GM12864 (cell line): ENCODE measurements around the gene LTBP2.

Source experiments
- DNase-seq: peaks from one replicate; pipeline ENCODE4 v3.0.0-alpha.2; 2011; ENCODE audit warnings: low read depth
- H3K4me3 ChIP-seq: 2 replicates; pipeline ENCODE4 v1.5.1; 2011; ENCODE audit warnings: mild to moderate bottlenecking, low read depth, low read length, control low read depth
- TF ChIP-seq, protein P1 (sequence below): IDR thresholded peaks from 2 replicates; pipeline ENCODE4 v1.5.1; 2011; ENCODE audit warnings: low read depth, mild to moderate bottlenecking, moderate library complexity, low read length, control low read depth, inconsistent platforms; ENCODE audit errors: missing control alignments

The LTBP2 gene

DNA sequence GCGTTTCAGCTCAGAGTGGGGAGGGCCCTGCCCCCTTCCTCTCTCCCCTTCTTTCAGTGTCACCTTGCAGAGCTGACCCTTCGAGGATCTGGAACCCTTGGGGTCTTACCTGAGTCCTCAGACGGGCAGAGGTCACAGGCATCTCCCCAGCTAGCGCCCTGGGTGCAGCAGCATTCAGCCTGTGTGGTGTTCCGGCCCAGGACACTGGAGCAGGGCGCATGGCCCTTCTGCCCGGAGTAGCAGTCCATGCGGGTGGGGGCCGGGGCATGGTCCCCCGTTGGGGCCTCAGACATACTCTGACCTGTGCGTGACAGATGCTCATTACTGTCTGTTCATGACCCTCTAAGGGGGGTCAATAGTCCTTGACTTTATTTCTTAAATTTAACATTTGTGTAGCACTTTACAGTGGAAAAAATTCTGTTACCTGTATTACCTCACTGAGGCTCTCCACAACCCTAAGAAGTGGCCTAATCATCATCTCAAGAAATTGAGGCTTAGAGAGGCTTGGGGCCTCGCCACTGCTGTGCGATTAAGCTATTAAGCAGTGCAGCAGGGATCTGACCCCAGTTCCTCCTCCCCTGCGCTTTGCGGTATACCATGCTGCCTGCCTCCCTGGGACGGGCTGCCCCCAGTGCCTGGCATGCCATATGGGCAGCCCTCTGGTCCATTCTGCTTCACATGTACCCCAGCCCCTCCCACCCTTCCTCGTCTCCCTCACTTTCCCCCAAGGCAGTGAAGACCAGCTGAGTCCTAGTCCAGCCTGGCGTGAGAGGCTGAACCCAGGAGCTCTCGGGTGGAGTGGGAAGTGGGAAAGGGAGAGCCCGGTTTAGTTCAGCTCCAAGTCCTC is 106.9 kb downstream of the LTBP2 start:
- H3K4me3 ChIP-seq = no peak overlapping the region
- DNase-seq = no peak
- TF ChIP-seq, protein P1, sequence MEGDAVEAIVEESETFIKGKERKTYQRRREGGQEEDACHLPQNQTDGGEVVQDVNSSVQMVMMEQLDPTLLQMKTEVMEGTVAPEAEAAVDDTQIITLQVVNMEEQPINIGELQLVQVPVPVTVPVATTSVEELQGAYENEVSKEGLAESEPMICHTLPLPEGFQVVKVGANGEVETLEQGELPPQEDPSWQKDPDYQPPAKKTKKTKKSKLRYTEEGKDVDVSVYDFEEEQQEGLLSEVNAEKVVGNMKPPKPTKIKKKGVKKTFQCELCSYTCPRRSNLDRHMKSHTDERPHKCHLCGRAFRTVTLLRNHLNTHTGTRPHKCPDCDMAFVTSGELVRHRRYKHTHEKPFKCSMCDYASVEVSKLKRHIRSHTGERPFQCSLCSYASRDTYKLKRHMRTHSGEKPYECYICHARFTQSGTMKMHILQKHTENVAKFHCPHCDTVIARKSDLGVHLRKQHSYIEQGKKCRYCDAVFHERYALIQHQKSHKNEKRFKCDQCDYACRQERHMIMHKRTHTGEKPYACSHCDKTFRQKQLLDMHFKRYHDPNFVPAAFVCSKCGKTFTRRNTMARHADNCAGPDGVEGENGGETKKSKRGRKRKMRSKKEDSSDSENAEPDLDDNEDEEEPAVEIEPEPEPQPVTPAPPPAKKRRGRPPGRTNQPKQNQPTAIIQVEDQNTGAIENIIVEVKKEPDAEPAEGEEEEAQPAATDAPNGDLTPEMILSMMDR = no peak

DNA sequence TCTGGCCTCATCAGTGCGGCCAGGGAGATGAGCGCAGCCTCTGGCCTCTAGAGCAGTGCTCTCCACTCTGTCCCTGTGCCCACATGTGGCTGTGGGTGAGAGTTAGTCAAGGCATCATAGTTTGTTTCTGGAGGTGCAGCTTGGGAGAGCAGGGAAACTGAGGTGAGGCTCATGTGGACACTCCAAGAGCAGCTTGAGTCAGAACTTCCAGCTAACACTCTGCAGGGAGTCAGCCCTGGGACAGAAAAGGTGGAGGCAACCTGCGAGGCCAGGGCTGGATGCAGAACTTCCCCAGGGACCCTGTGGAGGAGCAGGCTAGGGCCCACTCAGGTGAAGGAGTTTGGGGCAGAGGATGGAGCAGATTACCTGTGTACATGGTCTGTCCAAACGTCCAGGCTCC is 107.6 kb downstream of the LTBP2 start:
- no peak for DNase-seq
- no peak overlapping the region for H3K4me3 ChIP-seq
- TF ChIP-seq, protein P1 = no peak

DNA sequence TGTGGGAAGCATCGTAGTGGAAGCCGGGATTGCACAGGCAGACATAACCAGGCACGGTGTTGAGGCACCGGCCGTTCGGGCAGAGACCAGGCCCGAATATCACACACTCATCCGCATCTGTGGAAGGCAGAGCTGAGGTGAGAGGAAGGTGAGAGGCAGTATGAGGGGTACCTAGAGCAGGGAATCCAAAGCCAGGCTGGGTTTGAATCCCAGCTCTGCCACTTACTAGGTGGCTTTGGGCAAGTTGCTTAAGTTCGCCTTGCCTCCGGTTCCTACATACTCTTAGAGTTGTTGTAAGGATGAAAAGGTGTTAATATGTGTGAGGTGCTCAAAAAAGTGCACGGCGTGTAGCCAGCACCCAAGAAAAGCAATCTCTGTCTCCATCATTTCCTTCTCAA is 108.1 kb downstream of the LTBP2 start:
- DNase-seq = no peak
- TF ChIP-seq, protein P1 = no peak

DNA sequence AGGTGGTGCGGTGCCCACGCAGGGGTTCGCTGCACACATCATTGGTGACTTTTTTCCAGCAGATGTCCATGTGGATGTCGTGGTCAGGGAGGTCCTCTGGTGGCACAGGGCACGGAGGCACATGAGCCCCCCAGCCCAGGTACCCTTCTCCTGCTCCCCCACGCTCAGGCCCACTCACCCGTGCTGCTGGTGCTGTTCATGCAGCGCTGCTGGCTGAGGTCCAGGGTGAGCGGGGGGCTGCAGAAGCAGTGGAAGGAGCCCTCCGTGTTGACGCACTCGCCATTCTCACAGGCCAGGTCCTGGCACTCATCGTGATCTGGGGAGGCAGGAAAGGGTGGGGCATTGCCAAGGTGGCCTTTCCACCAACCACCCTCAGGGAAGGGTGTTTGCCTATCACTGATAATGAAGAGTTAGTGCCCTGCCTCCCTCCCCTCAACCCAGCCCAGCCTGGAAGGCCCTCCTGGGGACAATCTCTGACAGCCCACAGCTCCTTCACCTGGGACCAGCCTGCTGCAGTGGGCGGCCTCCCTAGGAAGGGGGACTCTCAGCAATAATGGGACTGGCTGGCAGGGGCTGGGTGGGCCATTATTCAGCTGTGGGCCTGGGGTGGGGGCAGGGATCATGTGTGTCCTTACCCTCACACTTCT is 108.6 kb downstream of the LTBP2 start:
- TF ChIP-seq, protein P1 = no peak
- DNase-seq = no peak
- H3K4me3 ChIP-seq = no peak overlapping the region

More for the DNA sequence above, 108.1 kb downstream of the LTBP2 start:
- H3K4me3 ChIP-seq = no peak overlapping the region

GRCh38 chr14:74502236-74503019 is 109.6 kb downstream of the LTBP2 start:
- H3K4me3 ChIP-seq = no peak overlapping the region
- DNase-seq = no peak
- TF ChIP-seq, protein P1 = peak; percentile 71

- no peak overlapping the region for H3K4me3 ChIP-seq
- no peak for DNase-seq
- TF ChIP-seq, protein P1 = no peak
Observed at GRCh38 chr14:74501691-74502090, 110.3 kb downstream of the LTBP2 start.
